GM19035 (cell line): ENCODE measurements around the gene DQX1.
"Not testable (repeated sequence)": the region's sequence is repeated elsewhere in the genome, so short reads cannot be mapped to it uniquely, and the experiment has no call there.

Experiments
- ATAC-seq: cut with Tn5 transposase; IDR thresholded peaks from one replicate; pipeline ENCODE4 v1.9.1; 2021; ENCODE audit not compliant: unreplicated experiment

Gene DQX1

GRCh38 chr2:74525717-74526648, at the start of gene DQX1:
TSS of gene DQX1 (minus strand) at chr2:74526231. CDS start at chr2:74525729, 502 bp downstream.
- ATAC-seq = no peak

- no peak for ATAC-seq
Observed at GRCh38 chr2:74575320-74575719, 49.3 kb upstream of the DQX1 start.

- peak; percentile 41 for ATAC-seq
Observed at GRCh38 chr2:74573747-74574562, 47.9 kb upstream of the DQX1 start.

- no peak for ATAC-seq
Observed at GRCh38 chr2:74572178-74572925, 46.3 kb upstream of the DQX1 start.

GRCh38 chr2:74571058-74571457, 45.0 kb upstream of the DQX1 start:
- peak; percentile 63 for ATAC-seq

GRCh38 chr2:74569686-74570085, 43.7 kb upstream of the DQX1 start:
- no peak for ATAC-seq

GRCh38 chr2:74567881-74568280, 41.9 kb upstream of the DQX1 start:
- no peak for ATAC-seq

GRCh38 chr2:74566754-74567085, 40.7 kb upstream of the DQX1 start:
- ATAC-seq = no peak

- no peak for ATAC-seq
Observed at GRCh38 chr2:74566076-74566753, 40.2 kb upstream of the DQX1 start.

- ATAC-seq = no peak
Observed at GRCh38 chr2:74564222-74564621, 38.2 kb upstream of the DQX1 start.

- no peak for ATAC-seq
Observed at GRCh38 chr2:74562126-74562775, 36.2 kb upstream of the DQX1 start.

- ATAC-seq = not testable (repeated sequence)
Observed at GRCh38 chr2:74561022-74561421, 35.0 kb upstream of the DQX1 start.

GRCh38 chr2:74560591-74560990, 34.6 kb upstream of the DQX1 start:
- no peak for ATAC-seq

- no peak for ATAC-seq
Observed at GRCh38 chr2:74559912-74560311, 33.9 kb upstream of the DQX1 start.

GRCh38 chr2:74558284-74559230, 32.5 kb upstream of the DQX1 start:
- ATAC-seq = no peak

GRCh38 chr2:74556831-74557370, 30.9 kb upstream of the DQX1 start:
- no peak for ATAC-seq

GRCh38 chr2:74556159-74556558, 30.1 kb upstream of the DQX1 start:
- ATAC-seq = no peak

- no peak for ATAC-seq
Observed at GRCh38 chr2:74555610-74556103, 29.6 kb upstream of the DQX1 start.
